ENCODE results near the gene NFX1.
"Not testable (repeated sequence)": the region's sequence is repeated elsewhere in the genome, so short reads cannot be mapped to it uniquely, and the experiment has no call there.

NFX1 gene

GRCh38 chr9:33364814-33365213 lies 74.5 kb downstream of the NFX1 start:
- not testable (repeated sequence) for DNase-seq (ENCODE audit: low read depth)

- DNase-seq (ENCODE audit: low read depth), result no peak
Measured at GRCh38 chr9:33366979-33367480, 76.7 kb downstream of the NFX1 start.

GRCh38 chr9:33372900-33373299 lies 82.6 kb downstream of the NFX1 start:
- DNase-seq (ENCODE audit: low read depth), result no peak

GRCh38 chr9:33374190-33374589 lies 83.9 kb downstream of the NFX1 start:
- DNase-seq (ENCODE audit: low read depth), result no peak

- peak; percentile 51 for DNase-seq (ENCODE audit: low read depth)
Measured at GRCh38 chr9:33374634-33375237, 84.4 kb downstream of the NFX1 start.

GRCh38 chr9:33375238-33375840 lies 85.0 kb downstream of the NFX1 start:
- no peak for DNase-seq (ENCODE audit: low read depth)

GRCh38 chr9:33375841-33376321 lies 85.6 kb downstream of the NFX1 start:
- DNase-seq (ENCODE audit: low read depth), result no peak

- DNase-seq (ENCODE audit: low read depth), result no peak
Measured at GRCh38 chr9:33377089-33377715, 86.9 kb downstream of the NFX1 start.

- no peak for DNase-seq (ENCODE audit: low read depth)
Measured at GRCh38 chr9:33378121-33378795, 87.9 kb downstream of the NFX1 start.

GRCh38 chr9:33379666-33380389 lies 89.5 kb downstream of the NFX1 start:
- no peak for DNase-seq (ENCODE audit: low read depth)

GRCh38 chr9:33380390-33381094 lies 90.2 kb downstream of the NFX1 start:
- no peak for DNase-seq (ENCODE audit: low read depth)

- DNase-seq (ENCODE audit: low read depth), result no peak
Measured at GRCh38 chr9:33381231-33381791, 91.0 kb downstream of the NFX1 start.

GRCh38 chr9:33382397-33382796 lies 92.1 kb downstream of the NFX1 start:
- not testable (repeated sequence) for DNase-seq (ENCODE audit: low read depth)

GRCh38 chr9:33383396-33383795 lies 93.1 kb downstream of the NFX1 start:
- DNase-seq (ENCODE audit: low read depth), result not testable (repeated sequence)

GRCh38 chr9:33385536-33385935 lies 95.2 kb downstream of the NFX1 start:
- DNase-seq (ENCODE audit: low read depth), result not testable (repeated sequence)

- DNase-seq (ENCODE audit: low read depth), result not testable (repeated sequence)
Measured at GRCh38 chr9:33385979-33386640, 95.8 kb downstream of the NFX1 start.

GRCh38 chr9:33386641-33386996 lies 96.3 kb downstream of the NFX1 start:
- not testable (repeated sequence) for DNase-seq (ENCODE audit: low read depth)

- not testable (repeated sequence) for DNase-seq (ENCODE audit: low read depth)
Measured at GRCh38 chr9:33386998-33387397, 96.7 kb downstream of the NFX1 start.

- no peak for DNase-seq (ENCODE audit: low read depth)
Measured at GRCh38 chr9:33388110-33388994, 98.0 kb downstream of the NFX1 start.
